Esophagus mucosa (tissue), 1 donor: ENCODE data around the gene RNF133. TPM values are rescaled to one million over a fixed set of nuclear protein-coding genes. Genes with fewer than 3 reads are reported as not detected.
"Not testable (repeated sequence)": the region's sequence is repeated elsewhere in the genome, so short reads cannot be mapped to it uniquely, and the experiment has no call there.

Experiments
- ATAC-seq: fragments of 200-7000 bp; cut with Tn5 transposase; one replicate; pipeline ENCODE4 v1.9.1; 2020
- total RNA-seq: library from RNA; stranded (reverse); gene quantifications from one replicate; pipeline ENCODE4 v1.2.4, GENCODE V29; 2023
- donor health status: DM: yes; HTN: yes; CAD: no.

RNF133 gene
- total RNA-seq, 1 donor from 2014 or later = 0.24 TPM

DNA sequence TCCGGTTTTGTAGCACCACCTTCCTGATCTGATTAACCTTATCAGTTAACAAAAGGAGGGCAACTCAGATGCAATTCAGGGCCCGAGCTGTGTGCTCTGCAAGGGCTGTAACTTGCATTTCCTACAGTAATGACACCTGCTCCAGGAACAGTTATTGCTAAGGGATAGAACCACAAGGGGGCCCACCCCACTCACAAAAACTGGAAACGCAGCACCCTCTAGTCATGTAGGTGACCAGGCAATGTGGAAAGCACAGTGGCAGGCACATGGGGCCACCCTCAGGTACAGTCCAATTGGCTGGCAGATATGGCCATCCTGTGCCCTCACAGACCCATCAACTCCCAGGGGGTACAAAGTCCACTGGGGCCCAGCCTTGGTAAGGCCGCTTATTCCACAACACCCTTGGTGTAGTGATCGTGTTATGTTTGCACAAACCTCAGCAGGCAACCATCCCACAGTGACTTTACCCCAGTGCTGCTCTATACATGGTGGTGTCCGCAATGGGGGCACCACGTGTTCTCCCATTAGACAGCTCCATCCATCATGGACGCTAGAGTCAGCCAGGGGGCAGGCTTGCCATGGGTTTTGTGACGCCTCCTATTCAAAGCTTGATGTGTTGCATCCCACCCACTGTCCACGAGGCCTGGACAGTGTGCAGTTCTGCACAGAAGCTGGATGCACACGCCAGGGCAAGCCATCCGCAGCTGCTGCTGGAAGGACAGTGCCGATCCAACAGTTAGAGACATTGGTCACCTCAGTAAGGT lies 9.4 kb downstream of the RNF133 start:
- ATAC-seq = no peak

GRCh38 chr7:122688400-122688998 lies 10.4 kb downstream of the RNF133 start:
- ATAC-seq = no peak

DNA sequence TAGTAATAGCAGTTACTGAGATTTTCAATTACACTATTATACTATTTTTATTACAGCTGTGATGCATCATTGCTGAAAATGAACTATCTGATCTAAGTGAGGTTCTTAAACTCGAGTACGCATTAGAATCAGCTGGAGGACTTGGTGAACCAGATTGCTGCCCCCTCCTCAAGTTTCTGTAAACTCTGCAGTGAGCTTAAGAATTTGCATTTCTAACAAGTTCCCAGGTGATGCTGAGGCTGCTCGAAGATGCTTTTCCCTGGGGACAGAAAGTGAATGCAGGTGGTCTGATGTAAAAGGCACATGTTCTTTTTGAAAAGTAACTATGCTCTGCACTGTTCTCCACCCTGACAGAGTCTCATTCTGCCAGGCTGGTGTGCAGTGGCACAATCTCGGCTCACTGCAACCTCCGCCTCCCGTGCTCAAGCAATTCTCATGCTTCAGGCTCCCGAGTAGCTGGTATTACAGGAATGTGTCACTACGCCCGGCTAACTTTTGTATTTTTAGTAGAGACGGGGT lies 12.5 kb downstream of the RNF133 start:
- no peak for ATAC-seq

DNA sequence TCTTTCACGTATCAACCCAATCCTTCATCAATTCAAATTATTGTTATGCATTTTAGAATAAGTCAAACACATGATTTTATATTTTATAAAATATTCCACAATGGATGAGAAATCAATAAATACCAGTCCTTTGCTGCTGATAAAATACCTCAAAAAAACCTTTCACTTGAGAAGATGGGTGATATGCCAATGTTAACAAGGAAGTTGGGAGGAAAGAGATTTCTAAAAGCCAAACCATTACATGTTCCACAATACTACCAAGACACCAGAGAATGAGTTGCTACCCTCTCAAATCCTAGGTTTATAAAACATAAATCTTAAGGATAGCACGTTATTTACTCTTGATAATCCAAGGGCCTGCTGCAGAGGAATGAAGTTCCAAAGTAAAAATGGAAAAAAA lies 14.4 kb downstream of the RNF133 start:
- ATAC-seq = no peak

GRCh38 chr7:122682815-122683550 lies 15.9 kb downstream of the RNF133 start:
- no peak for ATAC-seq

DNA sequence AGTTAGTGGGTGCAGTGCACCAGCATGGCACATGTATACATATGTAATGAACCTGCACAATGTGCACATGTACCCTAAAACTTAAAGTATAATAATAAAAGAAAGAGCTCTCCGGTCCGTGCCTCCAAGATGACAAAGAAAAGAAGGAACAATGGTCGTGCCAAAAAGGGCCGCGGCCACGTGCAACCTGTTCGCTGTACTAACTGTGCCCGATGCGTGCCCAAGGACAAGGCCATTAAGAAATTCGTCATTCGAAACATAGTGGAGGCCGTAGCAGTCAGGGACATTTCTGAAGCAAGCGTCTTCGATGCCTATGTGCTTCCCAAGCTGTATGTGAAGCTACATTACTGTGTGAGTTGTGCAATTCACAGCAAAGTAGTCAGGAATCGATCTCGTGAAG lies 17.7 kb downstream of the RNF133 start:
- ATAC-seq = not testable (repeated sequence)

DNA sequence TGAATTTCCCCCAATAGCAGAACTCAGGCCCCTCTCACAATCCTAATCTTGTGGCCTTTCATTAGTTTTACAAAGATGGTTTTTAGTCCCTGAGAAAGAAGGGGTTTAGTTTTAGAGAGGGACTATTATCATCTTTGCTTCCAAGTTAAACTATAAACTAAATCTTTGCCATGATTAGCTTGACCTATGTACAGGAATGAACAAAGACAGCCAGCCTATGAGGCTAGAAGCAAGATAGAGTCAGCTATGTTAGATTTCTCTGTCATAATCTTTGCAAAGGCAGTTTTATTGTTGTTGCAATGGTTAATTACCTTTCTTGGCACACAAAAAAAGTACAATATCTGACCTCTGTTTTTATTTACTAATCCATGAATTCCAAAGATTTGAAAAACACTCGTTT lies 19.1 kb downstream of the RNF133 start:
- no peak for ATAC-seq

GRCh38 chr7:122679269-122679709 lies 19.6 kb downstream of the RNF133 start:
- ATAC-seq = not testable (repeated sequence)

- ATAC-seq = no peak
Observed at GRCh38 chr7:122677149-122677548, 21.8 kb downstream of the RNF133 start.

DNA sequence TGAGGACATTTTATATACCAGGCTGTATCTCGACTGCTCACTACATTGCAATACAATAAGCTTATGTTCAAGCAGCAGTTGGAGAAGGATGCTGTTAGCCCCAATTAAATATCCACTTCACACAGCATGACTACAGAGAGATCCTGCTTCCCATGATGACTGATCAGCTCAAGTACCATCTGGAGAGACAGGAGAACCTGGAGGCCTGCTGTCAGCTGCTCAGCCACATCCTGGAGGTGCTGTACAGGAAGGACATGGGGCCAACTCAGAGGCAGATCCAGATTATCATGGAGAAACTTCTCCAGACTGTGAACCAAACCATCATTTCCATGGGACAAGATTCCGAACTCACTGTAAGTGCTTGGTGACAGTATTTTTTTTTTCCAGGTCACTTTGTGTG lies 22.5 kb downstream of the RNF133 start:
- ATAC-seq = no peak

DNA sequence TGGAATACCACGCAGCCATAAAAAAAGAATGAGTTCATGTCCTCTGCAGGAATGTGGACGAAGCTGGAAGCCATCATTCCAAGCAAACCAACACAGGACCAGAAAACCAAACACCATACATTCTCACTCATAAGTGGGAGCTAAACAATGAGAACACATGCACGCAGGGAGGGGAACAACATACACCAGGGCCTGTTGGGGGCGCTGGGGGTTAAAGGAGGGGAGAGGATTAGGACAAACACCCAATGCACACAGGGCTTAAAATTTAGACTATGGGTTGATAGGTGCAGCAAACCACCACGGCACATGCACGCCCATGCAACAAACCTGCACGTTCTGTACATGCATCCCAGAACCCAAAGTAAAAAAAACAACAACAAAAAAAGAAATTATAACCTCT lies 23.3 kb downstream of the RNF133 start:
- ATAC-seq = no peak

GRCh38 chr7:122675011-122675410 lies 23.9 kb downstream of the RNF133 start:
- no peak for ATAC-seq

DNA sequence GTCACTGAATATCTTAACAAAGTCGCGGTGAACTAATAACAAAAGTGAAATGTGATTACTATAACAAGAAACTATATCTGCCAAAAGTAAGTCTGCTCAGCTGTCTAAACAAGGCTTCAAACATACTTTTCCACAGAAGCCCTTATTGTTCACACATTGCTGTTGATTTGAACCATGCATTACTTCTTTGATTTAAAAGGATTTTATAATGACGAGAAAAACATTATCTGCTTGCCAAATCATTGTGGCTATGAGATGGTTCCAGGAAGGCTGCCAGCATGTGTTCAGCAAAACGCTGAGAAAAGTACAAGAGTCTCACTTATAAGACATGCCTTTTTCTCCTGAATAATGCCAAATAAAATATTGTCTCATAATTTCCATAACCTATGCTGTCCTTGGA lies 24.4 kb downstream of the RNF133 start:
- ATAC-seq = no peak

DNA sequence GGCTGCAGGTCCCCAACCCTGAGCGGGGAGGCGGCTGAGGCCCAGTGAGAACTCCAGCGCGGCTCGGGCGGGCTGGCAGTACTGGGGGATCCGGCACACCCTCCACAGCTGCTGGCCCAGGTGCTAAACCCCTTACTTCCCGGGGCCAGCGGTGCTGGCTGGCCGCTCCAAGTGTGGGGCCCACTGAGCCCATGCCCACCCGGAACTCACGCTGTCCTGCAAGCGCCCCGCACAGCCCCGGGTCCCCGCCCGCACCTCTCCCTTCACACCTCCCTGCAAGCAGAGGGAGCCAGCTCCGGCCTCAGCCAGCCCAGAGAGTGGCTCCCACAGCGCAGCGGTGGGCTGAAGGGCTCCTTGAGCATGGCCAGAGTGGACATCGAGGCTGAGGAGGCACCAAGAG lies 25.0 kb downstream of the RNF133 start:
- ATAC-seq = no peak

GRCh38 chr7:122672536-122672935 lies 26.4 kb downstream of the RNF133 start:
- ATAC-seq = no peak

- ATAC-seq = no peak
Observed at GRCh38 chr7:122663733-122664132, 35.2 kb downstream of the RNF133 start.

GRCh38 chr7:122658856-122659255 lies 40.1 kb downstream of the RNF133 start:
- no peak for ATAC-seq

DNA sequence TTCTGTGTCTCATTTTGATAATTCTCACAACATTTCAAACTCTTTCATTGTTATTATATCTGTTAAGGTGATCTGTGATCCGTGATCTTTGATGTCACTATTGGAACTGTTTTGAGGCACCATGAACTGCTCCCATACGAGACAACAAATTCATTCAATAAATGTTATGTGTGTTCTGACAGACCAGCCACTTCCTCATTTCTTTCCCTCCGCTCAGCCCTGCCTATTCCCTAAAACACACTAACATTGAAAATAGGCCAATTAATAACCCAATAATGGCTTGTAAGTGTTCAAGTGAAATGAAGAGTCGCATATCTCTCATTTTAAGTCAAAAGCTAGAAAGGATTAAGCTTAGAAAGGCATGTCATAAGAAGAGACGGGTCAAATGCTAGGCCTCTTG lies 45.2 kb downstream of the RNF133 start:
- ATAC-seq = no peak

DNA sequence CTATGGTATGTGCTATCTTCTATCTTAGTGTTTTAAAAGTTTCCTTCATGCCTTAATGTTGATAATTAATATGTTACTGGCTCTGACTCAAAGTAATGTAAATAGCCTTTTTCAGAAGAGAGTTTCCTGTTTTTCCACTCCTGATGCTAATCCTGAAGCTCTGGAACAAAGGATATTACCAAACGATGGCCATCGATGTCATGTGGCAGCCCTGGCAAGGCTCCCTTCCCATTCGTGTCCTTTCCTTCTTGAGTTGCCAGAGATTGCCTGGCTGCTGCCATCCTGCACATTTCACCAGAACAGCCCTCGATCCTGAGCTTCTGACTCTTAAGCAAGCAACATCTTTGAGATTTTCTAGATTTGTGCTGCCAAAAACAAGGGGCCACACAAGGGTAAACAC lies 46.0 kb downstream of the RNF133 start:
- no peak for ATAC-seq

- no peak for ATAC-seq
Observed at GRCh38 chr7:122651451-122651850, 47.5 kb downstream of the RNF133 start.
